ENCODE measurements around the gene PSMC5.
"Not testable (repeated sequence)": the region's sequence is repeated elsewhere in the genome, so short reads cannot be mapped to it uniquely, and the experiment has no call there.

Gene PSMC5
- 47.6 to 87.2 (median 63.8) reads per million in 4 donors for total RNA-seq

- peak; percentile 92 to 96 (median 95) for DNase-seq
These were observed at the start of gene PSMC5, which contains the start of gene FTSJ3 for GRCh38 chr17:63827002-63827800. Gene PSMC5 (plus strand): TSS chr17:63827431. CDS start chr17:63827491, 60 bp downstream. Gene FTSJ3 (minus strand): TSS chr17:63827663. CDS start chr17:63826902, 761 bp downstream.

GRCh38 chr17:63780507-63780906 lies 46.7 kb upstream of the PSMC5 start:
- DNase-seq = no peak

- no peak for DNase-seq
These were observed 46.3 kb upstream of the PSMC5 start for GRCh38 chr17:63780928-63781327.

- no peak for DNase-seq
These were observed 43.7 kb upstream of the PSMC5 start for GRCh38 chr17:63783522-63783921.

- no peak for DNase-seq
These were observed 41.7 kb upstream of the PSMC5 start for GRCh38 chr17:63785556-63785955.

GRCh38 chr17:63786117-63786516 lies 41.1 kb upstream of the PSMC5 start:
- no peak for DNase-seq

- DNase-seq = no peak
These were observed 40.1 kb upstream of the PSMC5 start for GRCh38 chr17:63786971-63787711.

GRCh38 chr17:63790057-63790456 lies 37.2 kb upstream of the PSMC5 start:
- no peak for DNase-seq

GRCh38 chr17:63792055-63792729 lies 35.0 kb upstream of the PSMC5 start:
- DNase-seq = no peak

GRCh38 chr17:63796375-63796774 lies 30.9 kb upstream of the PSMC5 start:
- not testable (repeated sequence) for DNase-seq

- no peak for DNase-seq
These were observed 28.6 kb upstream of the PSMC5 start for GRCh38 chr17:63798572-63799106.

- no peak for DNase-seq
These were observed 26.4 kb upstream of the PSMC5 start for GRCh38 chr17:63800783-63801182.

GRCh38 chr17:63804328-63804727 lies 22.9 kb upstream of the PSMC5 start:
- no peak for DNase-seq

GRCh38 chr17:63805591-63805990 lies 21.6 kb upstream of the PSMC5 start:
- DNase-seq = no peak

- DNase-seq = no peak
These were observed 17.3 kb upstream of the PSMC5 start for GRCh38 chr17:63809970-63810369.

GRCh38 chr17:63816123-63816522 lies 11.1 kb upstream of the PSMC5 start:
- DNase-seq = no peak

- DNase-seq = no peak
These were observed 10.6 kb upstream of the PSMC5 start for GRCh38 chr17:63816669-63817068.

- DNase-seq = no peak
These were observed 9.4 kb upstream of the PSMC5 start for GRCh38 chr17:63817736-63818385.

- DNase-seq = no peak
These were observed 8.1 kb upstream of the PSMC5 start for GRCh38 chr17:63819131-63819530.

- DNase-seq = peak in 1 of 5 donors; percentile 52
These were observed 7.4 kb upstream of the PSMC5 start for GRCh38 chr17:63819585-63820537.

GRCh38 chr17:63820963-63821561 lies 6.2 kb upstream of the PSMC5 start:
- DNase-seq = no peak
